ENCODE measurements around the gene METTL21A. TPM values are rescaled to one million over a fixed set of nuclear protein-coding genes. Genes with fewer than 3 reads are reported as not detected.

Gene METTL21A
- total RNA-seq, 1 donor from 2014 or later, result 33.4 TPM

DNA sequence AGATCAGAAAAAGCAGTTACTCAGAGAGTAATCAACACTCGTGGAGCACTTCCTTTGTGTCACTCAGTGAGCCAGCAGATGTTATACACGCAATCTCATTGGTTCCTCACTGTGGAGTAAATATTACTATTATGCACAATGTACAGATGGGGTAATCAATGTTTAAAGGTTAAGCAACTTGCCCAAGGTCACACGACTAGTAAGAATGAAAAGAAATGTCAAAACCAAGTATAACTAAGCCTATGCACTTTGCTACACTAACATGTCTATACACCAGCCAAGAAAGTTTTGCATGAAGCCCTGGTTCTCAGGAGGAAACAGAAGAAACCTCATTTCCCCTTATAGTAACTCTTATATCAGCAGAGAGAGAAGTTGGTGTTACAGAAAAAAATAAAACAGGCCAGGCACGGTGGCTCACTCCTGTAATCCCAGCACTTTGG is 5.4 kb downstream of the METTL21A start:
- Mint-ChIP-seq H3K9me3 (no peaks in the 10 kb centered on the region), H3K4me1 (peaks cover 30% of the 10 kb centered on the region), H3K27me3 (ENCODE audit: low read depth) (no peaks in the 10 kb centered on the region), H3K36me3 (ENCODE audit: low read depth) (peaks cover 7% of the 10 kb centered on the region), H3K27ac (ENCODE audit: unreplicated experiment) (no peak overlapping the region), H3K4me3 (peak overlapping the region; percentile 11)
- DNase-seq (ENCODE audit: low read depth, low spot score), result no peak
- TF ChIP-seq, protein P1, sequence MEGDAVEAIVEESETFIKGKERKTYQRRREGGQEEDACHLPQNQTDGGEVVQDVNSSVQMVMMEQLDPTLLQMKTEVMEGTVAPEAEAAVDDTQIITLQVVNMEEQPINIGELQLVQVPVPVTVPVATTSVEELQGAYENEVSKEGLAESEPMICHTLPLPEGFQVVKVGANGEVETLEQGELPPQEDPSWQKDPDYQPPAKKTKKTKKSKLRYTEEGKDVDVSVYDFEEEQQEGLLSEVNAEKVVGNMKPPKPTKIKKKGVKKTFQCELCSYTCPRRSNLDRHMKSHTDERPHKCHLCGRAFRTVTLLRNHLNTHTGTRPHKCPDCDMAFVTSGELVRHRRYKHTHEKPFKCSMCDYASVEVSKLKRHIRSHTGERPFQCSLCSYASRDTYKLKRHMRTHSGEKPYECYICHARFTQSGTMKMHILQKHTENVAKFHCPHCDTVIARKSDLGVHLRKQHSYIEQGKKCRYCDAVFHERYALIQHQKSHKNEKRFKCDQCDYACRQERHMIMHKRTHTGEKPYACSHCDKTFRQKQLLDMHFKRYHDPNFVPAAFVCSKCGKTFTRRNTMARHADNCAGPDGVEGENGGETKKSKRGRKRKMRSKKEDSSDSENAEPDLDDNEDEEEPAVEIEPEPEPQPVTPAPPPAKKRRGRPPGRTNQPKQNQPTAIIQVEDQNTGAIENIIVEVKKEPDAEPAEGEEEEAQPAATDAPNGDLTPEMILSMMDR (conservative IDR thresholded peaks at IDR 0.05), result no peak

DNA sequence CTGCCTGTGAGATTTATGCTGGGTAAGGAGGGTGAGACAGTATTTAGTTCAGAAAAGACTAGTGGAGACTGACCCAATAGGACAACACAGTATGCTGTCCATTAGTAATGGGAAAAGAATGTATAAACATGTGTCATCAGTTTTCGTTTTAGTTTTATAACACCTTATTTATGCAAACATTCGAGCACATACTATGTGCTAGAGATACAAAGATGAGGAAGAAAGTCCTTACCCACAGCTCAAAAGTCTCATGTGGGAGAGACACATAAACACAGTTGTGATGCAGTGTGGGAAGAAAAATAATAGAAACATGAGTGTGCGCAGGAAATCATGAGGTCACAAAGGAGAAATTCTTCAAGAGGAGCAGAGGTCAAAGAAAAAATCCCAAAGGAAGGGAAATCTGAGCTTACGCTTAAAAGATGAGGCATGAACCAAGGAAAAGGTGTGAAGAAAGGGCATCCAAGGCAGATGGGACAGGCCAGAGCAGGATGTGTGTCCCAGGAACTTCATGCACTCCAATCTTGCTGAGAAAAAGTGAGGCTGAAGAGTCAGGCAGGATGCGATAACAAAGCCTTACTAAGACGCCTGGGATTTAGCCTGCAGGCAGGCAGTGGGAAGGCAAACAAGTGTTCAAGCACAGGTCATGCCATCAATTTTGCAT is 8.1 kb downstream of the METTL21A start:
- peak overlapping the region; percentile 65 for H3K27ac Mint-ChIP-seq (ENCODE audit: unreplicated experiment)

DNA sequence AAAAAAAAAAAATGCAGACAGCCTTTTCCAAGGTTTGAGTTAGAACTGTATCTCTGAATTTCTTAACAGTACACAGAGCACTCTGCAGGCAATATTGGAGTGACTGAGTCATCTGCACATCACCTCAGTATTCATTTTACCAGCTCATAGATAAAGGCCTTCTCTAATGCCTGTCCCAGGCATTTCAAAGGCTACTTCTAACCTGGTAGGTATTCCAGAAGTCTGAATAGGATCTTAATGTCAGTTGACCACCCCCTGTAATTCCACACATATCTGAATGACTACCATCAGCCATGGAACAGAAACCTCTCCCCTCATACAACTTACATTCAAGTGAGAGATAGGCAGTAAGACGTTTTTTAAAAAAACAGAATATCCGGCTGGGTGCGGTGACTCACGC is 9.0 kb downstream of the METTL21A start:
- Mint-ChIP-seq H3K4me1 (peaks cover 21% of the 10 kb centered on the region), H3K9me3 (no peaks in the 10 kb centered on the region), H3K27me3 (ENCODE audit: low read depth) (no peaks in the 10 kb centered on the region), H3K36me3 (ENCODE audit: low read depth) (peaks cover 12% of the 10 kb centered on the region), H3K27ac (ENCODE audit: unreplicated experiment) (peak overlapping the region; percentile 62), H3K4me3 (no peak overlapping the region)
- DNase-seq (ENCODE audit: low read depth, low spot score), result no peak
- TF ChIP-seq, protein P1 (conservative IDR thresholded peaks at IDR 0.05), result no peak

More for the DNA sequence above, 8.1 kb downstream of the METTL21A start:
- H3K9me3 Mint-ChIP-seq, result no peaks in the 10 kb centered on the region
- DNase-seq (ENCODE audit: low read depth, low spot score), result no peak
- peaks cover 21% of the 10 kb centered on the region for H3K4me1 Mint-ChIP-seq
- peaks cover 14% of the 10 kb centered on the region for H3K36me3 Mint-ChIP-seq (ENCODE audit: low read depth)
- H3K4me3 Mint-ChIP-seq, result no peak overlapping the region
- TF ChIP-seq, protein P1 (conservative IDR thresholded peaks at IDR 0.05), result no peak
- no peaks in the 10 kb centered on the region for H3K27me3 Mint-ChIP-seq (ENCODE audit: low read depth)

DNA sequence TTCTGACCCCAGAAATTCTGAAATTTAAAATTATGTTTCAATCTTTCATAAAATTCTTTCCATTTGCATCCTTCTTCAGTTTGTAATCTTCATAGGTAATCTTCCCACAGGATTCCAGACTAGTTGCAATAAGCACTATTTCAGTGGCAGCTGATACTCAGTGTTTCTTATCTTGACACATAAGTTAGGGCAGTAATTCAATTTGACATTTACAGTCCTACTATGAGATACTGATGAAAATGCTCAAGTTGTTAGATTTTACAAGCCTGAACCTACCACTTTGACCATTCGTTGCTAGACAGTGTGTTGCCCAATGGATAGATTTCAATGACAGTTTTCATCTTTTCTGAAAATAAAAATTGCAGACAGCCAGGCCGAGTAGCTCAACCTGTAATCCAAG is 10.4 kb downstream of the METTL21A start:
- Mint-ChIP-seq H3K36me3 (ENCODE audit: low read depth) (peaks cover 12% of the 10 kb centered on the region), H3K9me3 (no peaks in the 10 kb centered on the region), H3K27me3 (ENCODE audit: low read depth) (no peaks in the 10 kb centered on the region)

DNA sequence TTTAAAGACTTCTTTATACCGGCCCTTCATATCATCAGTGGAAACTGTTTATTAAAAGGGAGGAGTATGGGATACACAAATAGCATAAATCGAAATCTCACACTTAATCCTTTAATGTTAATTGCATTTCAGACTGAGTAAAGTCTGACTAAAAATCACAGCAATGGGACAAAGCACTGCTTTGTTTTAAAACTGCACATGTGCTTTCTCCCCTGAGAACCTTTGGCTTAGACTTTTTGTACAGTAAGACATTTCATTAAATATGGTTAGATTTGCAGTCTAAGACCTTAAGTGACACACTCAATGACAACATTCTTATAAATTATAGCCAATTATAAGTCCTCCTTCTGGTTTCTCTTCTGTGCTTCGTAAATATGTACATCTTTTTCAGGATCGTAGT is 12.5 kb downstream of the METTL21A start:
- Mint-ChIP-seq H3K4me3 (no peak overlapping the region), H3K4me1 (peaks cover 18% of the 10 kb centered on the region), H3K9me3 (peaks cover 8% of the 10 kb centered on the region), H3K36me3 (ENCODE audit: low read depth) (peaks cover 28% of the 10 kb centered on the region), H3K27me3 (ENCODE audit: low read depth) (no peaks in the 10 kb centered on the region), H3K27ac (ENCODE audit: unreplicated experiment) (no peak overlapping the region)
- no peak for DNase-seq (ENCODE audit: low read depth, low spot score)
- TF ChIP-seq, protein P1 (conservative IDR thresholded peaks at IDR 0.05), result no peak

More for the DNA sequence above, 10.4 kb downstream of the METTL21A start:
- no peak for DNase-seq (ENCODE audit: low read depth, low spot score)
- H3K27ac Mint-ChIP-seq (ENCODE audit: unreplicated experiment), result no peak overlapping the region
- peaks cover 21% of the 10 kb centered on the region for H3K4me1 Mint-ChIP-seq
- TF ChIP-seq, protein P1 (conservative IDR thresholded peaks at IDR 0.05), result no peak
- no peak overlapping the region for H3K4me3 Mint-ChIP-seq

Data from neural crest cell (in vitro differentiated cells).